GM19468 (cell line): ENCODE data around the gene CD38.
"Not testable (repeated sequence)": the region's sequence is repeated elsewhere in the genome, so short reads cannot be mapped to it uniquely, and the experiment has no call there.

Experiments
- ATAC-seq: cut with Tn5 transposase; IDR thresholded peaks from one replicate; pipeline ENCODE4 v1.9.1; 2021; ENCODE audit warnings: mild to moderate bottlenecking, moderate library complexity, moderate number of reproducible peaks; ENCODE audit not compliant: unreplicated experiment; ENCODE audit errors: extremely low read depth

CD38 gene

DNA sequence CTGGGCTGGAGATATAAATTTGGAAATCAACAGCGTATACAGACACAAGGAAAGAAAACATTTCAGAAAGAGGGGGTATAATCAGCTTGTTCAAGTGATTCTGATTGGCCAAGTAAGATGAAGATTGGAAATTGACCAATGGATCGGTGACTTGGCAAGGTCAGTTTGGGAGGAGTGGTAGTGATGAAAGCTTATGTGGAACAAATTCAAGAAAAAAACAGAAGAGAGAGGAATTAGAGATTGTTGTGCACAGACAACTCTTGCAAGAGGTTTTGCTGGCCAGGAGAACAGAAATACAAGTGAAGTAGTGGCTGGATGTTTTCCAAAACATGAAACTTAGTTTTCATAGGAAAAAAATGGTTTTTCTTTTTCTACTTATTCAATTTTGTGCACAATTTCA, 16.3 kb downstream of the CD38 start:
- no peak for ATAC-seq

DNA sequence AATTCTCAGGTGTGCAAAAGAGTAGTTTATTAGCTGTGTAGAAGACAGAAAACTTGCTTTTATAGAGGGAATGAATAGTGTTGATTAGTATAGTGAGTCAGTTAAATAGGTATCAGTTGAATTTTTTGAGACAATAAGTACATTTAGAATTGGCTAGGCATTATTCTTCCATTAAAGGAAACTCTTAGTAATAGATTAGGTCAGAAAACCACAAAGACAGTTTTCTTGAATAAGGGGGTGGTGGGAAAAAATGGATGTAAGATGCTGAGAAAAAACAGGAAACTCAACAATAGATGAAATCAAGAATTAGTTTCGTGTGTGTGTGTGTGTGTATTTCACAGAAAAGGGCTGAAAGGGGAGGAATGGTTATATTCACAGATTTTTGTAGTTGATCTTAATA, 16.8 kb downstream of the CD38 start:
- ATAC-seq, result no peak

GRCh38 chr4:15797320-15797719, 19.2 kb downstream of the CD38 start:
- no peak for ATAC-seq

- no peak for ATAC-seq
Observed at GRCh38 chr4:15799141-15799540, 21.0 kb downstream of the CD38 start.

- ATAC-seq, result no peak
Observed at GRCh38 chr4:15799701-15800100, 21.6 kb downstream of the CD38 start.

DNA sequence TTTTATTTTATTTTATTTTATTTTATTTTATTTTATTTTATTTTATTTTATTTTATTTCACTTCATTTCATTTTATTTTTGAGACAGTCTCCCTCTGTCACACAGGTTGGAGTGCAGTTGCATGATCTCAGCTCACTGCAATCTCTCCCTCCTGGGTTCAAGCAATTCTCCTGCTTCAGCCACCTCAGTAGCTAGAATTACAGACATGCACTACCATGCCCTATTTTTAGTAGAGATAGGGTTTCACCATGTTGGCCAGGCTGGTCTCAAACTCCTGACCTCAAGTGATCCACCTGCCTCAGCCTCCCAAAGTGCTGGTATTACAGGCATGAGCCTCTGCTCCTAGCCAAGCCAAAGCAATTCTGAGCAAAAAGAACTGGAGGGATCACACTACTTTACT, 24.4 kb downstream of the CD38 start:
- ATAC-seq, result not testable (repeated sequence)

GRCh38 chr4:15805583-15806517, 27.7 kb downstream of the CD38 start:
- peak; percentile 42 for ATAC-seq

DNA sequence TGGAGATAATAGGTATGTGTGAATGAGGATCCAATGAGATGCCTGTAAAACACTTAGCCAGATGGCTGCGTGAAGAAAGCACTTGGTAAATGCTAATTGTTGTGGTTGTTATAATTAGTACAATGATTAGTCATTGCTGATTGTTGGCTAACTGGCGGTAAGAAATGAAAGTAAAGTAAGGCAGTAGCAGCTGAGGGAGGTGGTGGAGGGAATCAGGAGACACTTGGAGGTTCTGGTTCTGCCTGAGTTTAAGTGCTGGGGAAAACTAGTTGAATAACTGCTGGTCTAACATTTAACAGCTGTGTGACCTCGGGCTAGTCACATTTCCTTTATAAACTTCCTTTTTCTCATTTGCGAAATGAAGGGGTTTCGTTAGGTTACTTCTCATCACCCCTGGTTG, 30.9 kb downstream of the CD38 start:
- peak; percentile 71 for ATAC-seq

DNA sequence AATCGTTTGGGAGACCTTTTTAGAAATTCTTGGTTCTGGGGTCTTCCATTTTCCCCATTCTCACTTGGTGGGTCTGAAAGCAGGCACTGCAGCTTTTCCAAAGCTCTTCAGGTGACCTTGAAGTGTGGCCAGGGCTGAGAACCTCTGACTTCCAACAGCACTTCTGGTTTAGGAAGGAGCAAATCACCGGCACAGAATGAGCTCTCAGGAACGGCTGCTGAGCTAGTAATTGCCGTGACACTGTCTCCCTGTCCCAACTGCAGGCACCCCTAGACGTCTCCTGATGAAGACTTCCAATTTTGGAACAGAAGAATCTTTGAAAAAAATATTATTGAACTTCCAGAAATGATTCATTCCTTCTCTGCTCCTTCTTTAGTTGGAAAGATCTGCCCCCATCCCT, 31.3 kb downstream of the CD38 start:
- no peak for ATAC-seq

DNA sequence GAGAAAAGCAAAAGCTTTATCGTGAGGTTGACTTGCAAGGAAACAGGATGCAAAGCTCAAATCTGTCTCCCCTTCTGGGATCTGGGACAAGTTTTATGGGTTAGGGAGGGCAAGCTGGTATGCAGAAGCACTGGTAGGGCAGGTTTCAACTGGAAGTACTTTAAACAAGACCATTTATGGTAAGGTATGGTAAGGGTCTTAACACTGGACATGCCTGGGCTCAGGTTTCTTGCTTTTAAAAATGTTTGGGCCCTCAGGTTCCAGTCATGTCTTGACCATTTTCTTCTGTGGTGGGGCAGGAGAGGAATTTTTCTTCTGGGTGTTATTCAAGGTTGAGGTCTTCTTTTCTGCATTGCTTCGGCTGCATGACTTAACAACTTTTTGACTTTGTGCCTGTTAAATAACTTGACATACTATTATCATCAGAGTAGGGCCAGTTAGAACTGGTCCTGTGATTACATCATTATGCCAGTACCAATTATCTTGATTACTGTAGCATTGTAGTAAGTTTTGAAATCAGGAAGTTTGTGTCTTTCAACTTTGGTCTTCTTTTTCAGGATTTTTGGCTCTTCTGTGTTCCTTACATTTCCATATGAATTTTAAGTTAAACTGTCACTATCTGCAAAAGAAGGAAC, 33.7 kb downstream of the CD38 start:
- ATAC-seq, result no peak

- ATAC-seq, result no peak
Observed at GRCh38 chr4:15832523-15833451, 54.7 kb downstream of the CD38 start.

DNA sequence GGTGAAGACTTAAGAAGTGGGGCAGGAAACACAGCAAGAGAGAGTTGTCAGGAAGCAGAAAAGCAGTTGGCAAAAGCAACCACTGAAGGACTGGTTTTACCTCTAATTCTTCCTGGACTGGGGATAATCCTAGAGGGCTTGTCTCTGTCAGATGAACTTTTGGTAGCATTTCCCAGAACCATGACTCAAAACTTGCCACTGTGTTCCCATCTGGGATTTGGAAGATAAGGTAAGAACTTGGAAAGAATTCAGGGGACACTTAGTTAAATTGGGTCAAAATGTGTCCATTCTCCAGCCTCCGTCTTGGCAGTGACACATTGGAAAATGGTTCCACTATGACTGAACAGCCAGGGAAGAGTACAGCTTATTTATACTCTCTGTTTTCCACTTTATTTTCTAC, 55.7 kb downstream of the CD38 start:
- no peak for ATAC-seq

- ATAC-seq, result no peak
Observed at GRCh38 chr4:15836362-15836761, 58.2 kb downstream of the CD38 start.

GRCh38 chr4:15837591-15837990, 59.5 kb downstream of the CD38 start:
- ATAC-seq, result no peak

- not testable (repeated sequence) for ATAC-seq
Observed at GRCh38 chr4:15841194-15841730, 63.1 kb downstream of the CD38 start.

DNA sequence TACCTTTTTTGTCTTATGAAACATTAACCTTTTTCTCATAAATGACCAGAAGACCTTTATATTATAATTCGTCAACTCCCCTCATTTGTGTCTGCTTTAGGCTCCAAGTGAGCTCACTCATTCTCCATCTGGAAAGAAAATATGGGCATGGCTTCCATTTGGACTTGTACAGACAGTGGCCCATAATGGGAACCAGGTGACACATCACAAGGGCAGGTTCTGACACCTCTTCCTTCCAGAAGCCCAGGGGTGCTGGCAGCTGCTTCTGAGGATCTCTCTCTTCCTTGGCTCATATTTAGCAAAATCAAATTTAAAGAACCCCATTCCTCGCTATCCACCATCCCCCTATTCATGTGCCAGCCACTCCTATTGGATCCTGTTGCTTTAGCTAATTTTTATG, 69.6 kb downstream of the CD38 start:
- no peak for ATAC-seq

DNA sequence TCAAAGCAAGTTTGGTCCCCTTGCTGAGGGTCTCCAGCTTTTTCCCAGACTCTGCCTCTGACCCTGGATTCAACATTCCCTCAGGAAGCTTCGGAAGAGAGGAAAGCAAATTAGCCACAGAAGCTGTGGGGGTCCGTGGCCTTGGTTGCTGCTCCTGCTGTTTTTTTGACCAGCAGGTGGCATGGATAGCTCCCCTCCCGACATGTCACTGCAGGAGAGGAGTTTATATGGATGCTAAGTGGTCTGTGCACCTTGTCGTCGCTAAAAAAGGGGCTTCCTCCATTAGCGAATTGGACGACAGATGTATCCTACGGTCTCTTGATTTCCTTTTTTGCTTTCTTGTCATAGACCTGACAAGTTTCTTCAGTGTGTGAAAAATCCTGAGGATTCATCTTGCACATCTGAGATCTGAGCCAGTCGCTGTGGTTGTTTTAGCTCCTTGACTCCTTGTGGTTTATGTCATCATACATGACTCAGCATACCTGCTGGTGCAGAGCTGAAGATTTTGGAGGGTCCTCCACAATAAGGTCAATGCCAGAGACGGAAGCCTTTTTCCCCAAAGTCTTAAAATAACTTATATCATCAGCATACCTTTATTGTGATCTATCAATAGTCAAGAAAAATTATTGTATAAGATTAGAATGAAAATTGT, 70.2 kb downstream of the CD38 start:
- no peak for ATAC-seq

DNA sequence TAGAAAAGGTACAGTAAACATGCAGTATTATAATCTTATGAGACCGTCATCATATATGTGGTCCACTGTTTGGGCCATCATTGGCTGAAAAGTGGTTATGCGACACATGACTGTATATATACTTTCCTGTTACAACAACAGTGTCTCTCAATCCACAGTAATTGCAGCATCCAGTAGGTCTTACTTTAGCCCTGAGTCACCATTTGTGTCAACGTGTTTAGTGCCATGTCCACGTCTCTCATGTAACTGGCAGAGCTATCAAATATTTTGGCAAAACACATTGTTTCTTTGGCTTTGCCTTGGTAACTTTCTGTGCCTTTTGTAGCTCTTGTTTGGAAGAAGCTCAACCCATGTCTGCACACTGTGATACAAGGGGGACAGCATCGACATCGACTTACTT, 73.8 kb downstream of the CD38 start:
- ATAC-seq, result no peak

DNA sequence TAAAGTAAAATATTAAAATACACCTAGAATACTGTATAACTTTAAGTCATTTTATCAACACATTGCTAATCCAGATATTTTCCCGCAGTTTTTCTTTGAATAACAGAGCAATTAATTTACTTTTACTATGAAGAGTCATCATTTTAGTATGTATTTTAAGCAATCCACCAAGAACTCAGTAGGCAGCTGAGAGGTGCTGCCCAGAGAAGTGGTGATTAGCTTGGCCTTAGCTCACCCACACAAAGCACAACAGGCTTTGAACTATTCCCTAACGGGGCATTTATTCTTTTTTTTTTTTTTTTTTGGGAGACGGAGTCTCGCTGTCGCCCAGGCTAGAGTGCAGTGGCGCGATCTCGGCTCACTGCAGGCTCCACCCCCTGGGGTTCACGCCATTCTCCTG, 74.4 kb downstream of the CD38 start:
- ATAC-seq, result no peak

GRCh38 chr4:15853345-15853744, 75.2 kb downstream of the CD38 start:
- no peak for ATAC-seq
